HCT116 (cell line): ENCODE measurements around the gene MAGEA2. TPM values are rescaled to one million over a fixed set of nuclear protein-coding genes. Genes with fewer than 3 reads are reported as not detected.
"Not testable (repeated sequence)": the region's sequence is repeated elsewhere in the genome, so short reads cannot be mapped to it uniquely, and the experiment has no call there.

Source experiments
- ATAC-seq: fragments of 200-7000 bp; cut with Tn5 transposase; 2 replicates; pipeline ENCODE4 v1.9.1; 2020; ENCODE audit warnings: mild to moderate bottlenecking, moderate library complexity
- BruUV-seq: library from RNA; stranded (reverse); fragments of 400-500 nt; replicated peaks from 2 replicates; lab custom pipeline; 2021; lab: Mats Ljungman, UMichigan
- CTCF ChIA-PET: fragments of 300-600 bp; sonication (Branson Sonifier 250); formaldehyde crosslinking; loops from one replicate; lab custom pipeline; 2021; ENCODE audit warnings: antibody characterized with exemption; lab: Charles Lee
- POLR2A ChIA-PET: fragments of 300-600, 350-600 bp; sonication (Branson Sonifier 250); formaldehyde crosslinking; loops from one replicate; lab custom pipeline; 2021; ENCODE audit warnings: antibody characterized with exemption; lab: Charles Lee
- RAD21 ChIA-PET, 2 experiments: fragments of 300-600 bp; sonication (Branson Sonifier 250); formaldehyde crosslinking; loops; one replicate each; lab custom pipeline; 2023; ENCODE audit warnings: low total read pairs in 2 of 2; ENCODE audit not compliant: uncharacterized antibody in 2 of 2, unreplicated experiment in 2 of 2, low non-redundant PET in 1 of 2; lab: Charles Lee
- DNase-seq: peaks from one replicate; pipeline ENCODE4 v3.0.0-alpha.2; 2010; ENCODE audit warnings: low read depth, low spot score
- H2AFZ ChIP-seq: fragments of 200-600 bp; shearing (Covaris generic), sonication (generic); 2 replicates; pipeline ENCODE4 v1.6.1; 2017; ENCODE audit warnings: low read depth, mixed run types, mixed read lengths, antibody characterized with exemption, low read length; ENCODE audit not compliant: poor library complexity, severe bottlenecking
- H3K27ac ChIP-seq: 2 replicates; pipeline ENCODE4 v1.5.1; 2012; ENCODE audit warnings: low read depth, low read length
- H3K27me3 ChIP-seq: fragments of 200-600 bp; sonication (generic); 2 replicates; pipeline ENCODE4 v1.6.1; 2016; ENCODE audit warnings: mixed run types, low read length, mixed read lengths; ENCODE audit not compliant: insufficient read depth
- H3K36me3 ChIP-seq, 2 experiments: fragments of 200-500 bp in 1 of 2; fragments of 200-600 bp in 1 of 2; sonication (Bioruptor generic) in 1 of 2; sonication (generic) in 1 of 2; 2 replicates each; pipeline versions ENCODE4 v1.5.1 to v1.6.1; 2014 to 2016; ENCODE audit warnings: low read length in 2 of 2, inconsistent platforms in 1 of 2, mixed read lengths in 1 of 2, mixed run types in 1 of 2; ENCODE audit not compliant: insufficient read depth in 2 of 2, control insufficient read depth in 1 of 2
- H3K4me1 ChIP-seq, 2 experiments: fragments of 200-600 bp in 1 of 2; sonication (generic) in 1 of 2; 2 replicates each; pipeline versions ENCODE4 v1.5.1 to v1.6.1; 2012 to 2017; ENCODE audit warnings: low read length in 2 of 2, inconsistent platforms in 1 of 2, mild to moderate bottlenecking in 1 of 2, mixed read lengths in 1 of 2, mixed run types in 1 of 2, moderate library complexity in 1 of 2; ENCODE audit not compliant: insufficient read depth in 2 of 2, control insufficient read depth in 1 of 2
- H3K4me2 ChIP-seq: fragments of 200-600 bp; sonication (generic); 2 replicates; pipeline ENCODE4 v1.6.1; 2017; ENCODE audit warnings: mixed run types, low read length, mixed read lengths
- H3K4me3 ChIP-seq, 2 experiments: fragments of 200-600 bp in 1 of 2; sonication (generic) in 1 of 2; replicated peaks in 1 of 2; 2 replicates each; pipeline ENCODE4 v1.5.1; 2011 to 2016; ENCODE audit warnings: low read length in 2 of 2, control low read depth in 1 of 2, low read depth in 1 of 2, mild to moderate bottlenecking in 1 of 2, mixed read lengths in 1 of 2, mixed run types in 1 of 2
- H3K79me2 ChIP-seq: fragments of 200-600 bp; sonication (generic); 2 replicates; pipeline ENCODE4 v1.6.1; 2017; ENCODE audit warnings: mild to moderate bottlenecking, mixed run types, low read length, moderate library complexity, mixed read lengths; ENCODE audit not compliant: insufficient read depth
- H3K9ac ChIP-seq: fragments of 200-600 bp; sonication (generic); 2 replicates; pipeline ENCODE4 v1.6.1; 2016; ENCODE audit warnings: low read length, mixed read lengths
- H3K9me2 ChIP-seq: fragments of 200-600 bp; sonication (generic), shearing (Covaris generic); 2 replicates; pipeline ENCODE4 v1.6.1; 2017; ENCODE audit warnings: mixed run types, mild to moderate bottlenecking, moderate library complexity; ENCODE audit not compliant: insufficient read depth
- H3K9me3 ChIP-seq, 2 experiments: fragments of 200-500 bp in 1 of 2; fragments of 200-600 bp in 1 of 2; sonication (Bioruptor generic) in 1 of 2; sonication (generic) in 1 of 2; 2 replicates each; pipeline ENCODE4 v1.6.1; 2014 to 2017; ENCODE audit warnings: low read length in 2 of 2, mixed read lengths in 2 of 2, inconsistent platforms in 1 of 2, low read depth in 1 of 2, mild to moderate bottlenecking in 1 of 2, mixed run types in 1 of 2, moderate library complexity in 1 of 2; ENCODE audit not compliant: control insufficient read depth in 1 of 2, insufficient read depth in 1 of 2
- H4K20me1 ChIP-seq: fragments of 200-600 bp; sonication (generic), shearing (Covaris generic); 2 replicates; pipeline ENCODE4 v1.6.1; 2017; ENCODE audit warnings: mixed run types, mild to moderate bottlenecking, moderate library complexity; ENCODE audit not compliant: insufficient read depth
- intact Hi-C: fragments of 100-400 bp; cut with micrococcal nuclease; formaldehyde crosslinking; loops from 2 replicates; pipeline ENCODE4 v1.10.0; 2022
- total RNA-seq: library from RNA; stranded (reverse); gene quantifications from one replicate; pipeline ENCODE4 v1.2.1, GENCODE V29; 2021; ENCODE audit not compliant: unreplicated experiment

MAGEA2 gene
- total RNA-seq, 1 experiment from 2014 or later, result 48.1 TPM

DNA sequence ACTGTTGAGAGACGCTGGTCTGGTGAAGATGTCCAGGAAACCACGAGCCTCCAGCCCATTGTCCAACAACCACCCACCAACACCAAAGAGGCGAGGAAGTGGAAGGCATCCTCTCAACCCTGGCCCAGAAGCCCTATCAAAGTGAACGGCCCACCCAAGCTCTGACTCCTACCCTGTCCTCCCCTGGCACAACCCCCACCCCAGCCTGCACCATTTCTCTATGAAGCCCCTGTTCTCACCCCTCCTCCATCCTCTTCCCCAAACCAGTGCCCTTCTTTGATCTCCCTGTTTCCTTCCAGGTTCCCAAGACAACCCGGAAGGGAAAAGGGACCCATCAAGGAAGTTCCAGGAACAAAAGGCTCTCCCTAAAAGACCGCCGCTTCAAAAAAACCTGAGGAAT is 5.9 kb upstream of the MAGEA2 start:
- intact Hi-C loops, H2AFZ ChIP-seq, H3K9ac ChIP-seq, POLR2A ChIA-PET, ATAC-seq, H4K20me1 ChIP-seq, H3K36me3 ChIP-seq, H3K79me2 ChIP-seq, CTCF ChIA-PET, RAD21 ChIA-PET, H3K4me3 ChIP-seq, H3K9me2 ChIP-seq, DNase-seq, BruUV-seq, H3K27ac ChIP-seq, H3K4me1 ChIP-seq, H3K4me2 ChIP-seq, H3K27me3 ChIP-seq, H3K9me3 ChIP-seq: not testable (repeated sequence)

DNA sequence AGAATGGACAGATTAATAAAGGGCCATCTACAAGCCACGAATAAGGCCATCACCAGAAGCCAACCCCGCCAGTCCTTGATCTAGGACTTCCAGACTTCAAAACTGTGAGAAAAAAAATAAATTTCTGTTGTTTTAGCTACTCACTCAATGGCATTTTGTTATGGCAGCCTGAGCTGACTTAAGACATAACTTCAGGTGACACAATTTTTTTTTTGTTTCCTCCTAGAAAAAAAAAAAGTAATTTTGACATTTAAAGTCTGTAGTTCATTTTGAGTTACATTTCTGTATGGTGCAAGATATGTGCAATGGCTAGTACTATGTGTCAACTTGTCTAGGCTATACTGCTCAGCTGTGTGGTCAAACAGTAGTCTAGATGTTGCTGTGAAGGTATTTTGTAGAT is 5.3 kb upstream of the MAGEA2 start, which contains the start of gene CSAG3:
Gene CSAG3, plus strand, starts transcription at position 301 of the 400 bp plus-strand sequence.
- POLR2A ChIA-PET, result not testable (repeated sequence)

DNA sequence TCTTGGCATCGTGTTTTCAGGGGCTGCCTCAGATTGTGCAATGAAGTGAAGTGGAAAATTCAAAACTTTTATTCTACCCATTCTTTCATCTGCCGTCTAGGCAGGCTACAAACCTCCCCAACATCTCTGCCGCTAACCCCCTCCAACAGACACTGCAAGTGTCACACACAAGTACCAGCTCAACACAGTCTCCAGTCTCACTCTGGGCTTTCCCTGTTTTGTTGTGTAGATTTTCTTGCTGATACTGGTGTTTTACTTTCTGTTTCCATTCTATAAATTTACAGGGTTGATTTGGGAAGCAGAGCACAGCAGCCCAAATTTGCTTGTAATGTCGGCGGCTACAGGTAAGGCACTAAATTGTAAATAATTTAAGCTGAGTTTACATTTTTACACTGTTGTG is 1.2 kb upstream of the MAGEA2 start:
- intact Hi-C loops, BruUV-seq, H3K4me3 ChIP-seq, H3K4me1 ChIP-seq, ATAC-seq, H2AFZ ChIP-seq, H3K27ac ChIP-seq, H3K4me2 ChIP-seq, H3K27me3 ChIP-seq, H3K9me2 ChIP-seq, POLR2A ChIA-PET, CTCF ChIA-PET, H3K9ac ChIP-seq, DNase-seq, H3K36me3 ChIP-seq, H3K9me3 ChIP-seq, RAD21 ChIA-PET, H3K79me2 ChIP-seq, H4K20me1 ChIP-seq: not testable (repeated sequence)

More for the DNA sequence above, 5.3 kb upstream of the MAGEA2 start, which contains the start of gene CSAG3:
- H3K4me1 ChIP-seq, intact Hi-C loops, BruUV-seq, H3K27ac ChIP-seq, ATAC-seq, H3K36me3 ChIP-seq, CTCF ChIA-PET, H3K79me2 ChIP-seq, RAD21 ChIA-PET, H3K27me3 ChIP-seq, H4K20me1 ChIP-seq, H2AFZ ChIP-seq, H3K9me3 ChIP-seq, H3K9ac ChIP-seq, H3K4me2 ChIP-seq, H3K9me2 ChIP-seq, DNase-seq, H3K4me3 ChIP-seq: not testable (repeated sequence)
